GM21528 (cell line): ENCODE measurements around the gene HYI.

Experiments
- ATAC-seq: cut with Tn5 transposase; IDR thresholded peaks from one replicate; pipeline ENCODE4 v1.9.1; 2021; ENCODE audit warnings: mild to moderate bottlenecking, moderate library complexity; ENCODE audit not compliant: unreplicated experiment, low FRiP score

The HYI gene

DNA sequence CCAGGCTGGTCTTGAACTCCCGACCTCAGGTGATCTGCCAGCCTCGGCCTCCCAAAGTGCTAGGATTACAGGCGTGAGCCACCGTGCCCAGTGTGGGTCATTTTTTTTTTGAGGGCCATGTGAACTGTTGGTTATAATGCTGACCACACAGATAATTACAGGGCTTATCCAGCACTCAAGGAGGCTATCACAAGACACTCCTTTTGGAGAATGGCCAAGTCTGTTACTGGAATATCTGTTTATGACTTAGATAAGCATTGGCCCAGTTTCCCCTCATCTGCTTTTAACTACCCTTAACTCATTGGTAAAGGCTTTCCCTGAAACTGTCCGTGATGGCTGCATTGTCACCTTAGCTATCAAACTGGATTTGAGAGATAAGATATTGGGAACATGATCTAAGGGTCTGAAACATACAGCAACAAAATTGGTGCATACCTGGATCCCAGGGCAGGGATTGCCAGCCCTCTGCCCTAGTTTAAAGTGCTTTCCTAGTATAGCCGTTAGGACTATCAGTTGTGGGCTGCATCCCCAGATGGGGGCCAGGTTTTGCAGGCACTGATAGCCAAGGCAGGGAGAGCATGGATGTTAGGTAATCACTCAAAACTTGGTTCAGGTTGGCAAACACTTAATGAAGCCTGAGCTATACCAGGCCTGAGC is 48.4 kb downstream of the HYI start:
- ATAC-seq = no peak

DNA sequence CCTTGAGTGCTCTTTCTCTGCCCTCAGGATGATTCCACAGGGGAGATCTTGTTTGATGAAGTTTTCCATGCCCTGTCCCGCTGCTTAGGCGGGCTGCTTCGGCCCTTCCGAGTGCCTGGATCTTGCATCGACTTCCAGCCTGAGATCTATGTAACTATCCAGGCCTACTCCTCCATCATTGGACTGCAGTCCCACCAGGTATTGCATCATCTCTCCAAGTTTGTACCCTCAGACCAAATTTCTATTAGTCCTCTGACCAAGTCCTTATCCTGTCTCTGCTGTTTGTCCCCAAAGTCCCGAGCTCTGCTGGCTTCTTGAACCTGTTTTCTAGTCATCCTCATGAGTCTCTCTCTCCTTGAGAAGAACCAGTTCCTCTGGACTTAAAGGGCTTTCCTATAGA is 49.4 kb downstream of the HYI start:
- no peak for ATAC-seq

DNA sequence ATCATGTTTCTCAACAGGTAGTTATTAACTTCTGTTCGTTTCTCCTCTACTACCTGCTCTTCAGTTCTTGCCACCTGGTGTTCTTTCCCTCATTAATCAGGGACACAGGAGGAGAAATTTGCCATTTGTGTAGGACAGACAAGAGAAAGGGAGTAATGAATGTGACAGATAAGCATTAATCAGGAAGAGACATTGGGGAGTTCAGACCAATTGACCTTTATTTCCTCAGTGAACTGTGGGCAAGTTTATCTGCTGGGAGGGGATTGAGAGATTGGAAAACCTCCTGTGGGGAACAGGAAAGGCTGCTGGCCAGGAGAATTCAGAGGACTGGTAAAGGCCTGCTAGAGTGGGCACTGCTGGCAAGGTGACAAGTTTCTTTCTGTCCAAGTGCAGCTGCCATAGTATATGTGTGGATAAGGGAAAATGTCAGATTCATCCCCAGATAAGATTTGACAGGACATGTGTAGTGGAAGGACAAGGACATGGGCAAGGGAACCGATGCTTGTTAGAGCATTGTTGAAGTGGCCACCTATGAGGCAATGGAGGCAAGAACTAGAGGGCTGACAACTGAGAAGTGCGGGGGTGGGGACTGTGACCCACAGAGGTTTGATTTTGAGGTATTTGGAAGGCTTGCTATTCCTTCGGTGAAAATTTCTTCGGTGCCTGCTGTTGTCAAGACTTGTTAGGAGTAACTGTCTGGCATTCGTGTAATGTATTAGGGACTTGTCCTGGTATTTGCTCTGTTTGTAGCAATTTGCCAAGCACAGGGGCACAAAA is 51.5 kb downstream of the HYI start:
- ATAC-seq = no peak
